SK-N-SH (cell line): ENCODE results near the gene OR2T8. TPM values are rescaled to one million over a fixed set of nuclear protein-coding genes. Genes with fewer than 3 reads are reported as not detected.

Experiments used
- CTCF ChIA-PET: fragments of 300-600, 350-600 bp; formaldehyde crosslinking; extraction: SDS; loops from one replicate; lab custom pipeline; 2021; lab: Yijun Ruan, JAX
- POLR2A ChIA-PET: fragments of 350-600 bp; sonication (Branson Sonifier 250); formaldehyde crosslinking; extraction: SDS; loops from one replicate; lab custom pipeline; 2020; ENCODE audit warnings: antibody characterized with exemption, inconsistent platforms; lab: Yijun Ruan, JAX
- DNase-seq: peaks from one replicate; pipeline ENCODE4 v3.0.0; 2012
- H2AFZ ChIP-seq: fragments of 200-600 bp; sonication (generic); 2 replicates; pipeline ENCODE4 v1.8.1; 2016; ENCODE audit warnings: antibody characterized with exemption, mild to moderate bottlenecking, low read depth
- H3F3A ChIP-seq: fragments of 200-600 bp; sonication (generic); replicated peaks from 2 replicates; pipeline ENCODE3; 2016; ENCODE audit warnings: antibody characterized with exemption, mild to moderate bottlenecking; ENCODE audit not compliant: insufficient read depth
- H3K27ac ChIP-seq, 2 experiments: fragments of 200-500 bp in 1 of 2; fragments of 200-600 bp in 1 of 2; sonication (Bioruptor generic) in 1 of 2; sonication (generic), shearing (Covaris generic) in 1 of 2; 2 replicates each; pipeline versions ENCODE4 v1.5.1 to v1.6.1; 2014 to 2016; ENCODE audit warnings: low read depth in 2 of 2, inconsistent platforms in 1 of 2, low read length in 1 of 2, mild to moderate bottlenecking in 1 of 2, mixed read lengths in 1 of 2
- H3K27me3 ChIP-seq: fragments of 200-600 bp; sonication (generic), shearing (Covaris generic); 2 replicates; pipeline ENCODE4 v1.6.1; 2016; ENCODE audit warnings: mixed run types; ENCODE audit not compliant: insufficient read depth
- H3K36me3 ChIP-seq, 2 experiments: fragments of 200-500 bp in 1 of 2; fragments of 200-600 bp in 1 of 2; sonication (Bioruptor generic) in 1 of 2; sonication (generic) in 1 of 2; replicated peaks in 1 of 2; 2 replicates each; pipeline versions ENCODE3 to v1.5.1; 2014 to 2016; ENCODE audit warnings: low read length in 1 of 2, mild to moderate bottlenecking in 1 of 2; ENCODE audit not compliant: insufficient read depth in 2 of 2, control insufficient read depth in 1 of 2
- H3K4me1 ChIP-seq, 2 experiments: fragments of 200-500 bp in 1 of 2; fragments of 200-600 bp in 1 of 2; sonication (Bioruptor generic) in 1 of 2; sonication (generic), shearing (Covaris generic) in 1 of 2; 2 replicates each; pipeline versions ENCODE4 v1.5.1 to v1.6.1; 2014 to 2016; ENCODE audit warnings: low read depth in 1 of 2, low read length in 1 of 2, mixed run types in 1 of 2; ENCODE audit not compliant: insufficient read depth in 2 of 2, control insufficient read depth in 1 of 2
- H3K4me2 ChIP-seq: fragments of 200-600 bp; sonication (generic), shearing (Covaris generic); 2 replicates; pipeline ENCODE4 v1.6.1; 2017; ENCODE audit warnings: mixed run types
- H3K4me3 ChIP-seq, 2 experiments: fragments of 200-500 bp in 1 of 2; fragments of 200-600 bp in 1 of 2; sonication (Bioruptor generic) in 1 of 2; sonication (generic), shearing (Covaris generic) in 1 of 2; 2 replicates each; pipeline versions ENCODE4 v1.5.1 to v1.8.1; 2014 to 2016; ENCODE audit warnings: low read depth in 2 of 2, inconsistent platforms in 1 of 2, low read length in 1 of 2, mild to moderate bottlenecking in 1 of 2, mixed read lengths in 1 of 2, moderate library complexity in 1 of 2
- H3K79me2 ChIP-seq: fragments of 200-600 bp; sonication (generic); 2 replicates; pipeline ENCODE4 v1.8.1; 2017; ENCODE audit warnings: mild to moderate bottlenecking; ENCODE audit not compliant: insufficient read depth
- H3K9ac ChIP-seq: fragments of 200-600 bp; sonication (generic); 2 replicates; pipeline ENCODE4 v1.6.1; 2017; ENCODE audit warnings: mixed run types
- H3K9me2 ChIP-seq: fragments of 200-600 bp; sonication (generic); 2 replicates; pipeline ENCODE4 v1.6.1; 2017; ENCODE audit warnings: mixed run types
- H3K9me3 ChIP-seq: fragments of 200-600 bp; sonication (generic); 2 replicates; pipeline ENCODE4 v1.6.1; 2017; ENCODE audit warnings: mixed run types, mild to moderate bottlenecking, moderate library complexity
- H4K20me1 ChIP-seq: fragments of 200-600 bp; sonication (generic); 2 replicates; pipeline ENCODE4 v1.6.1; 2017; ENCODE audit warnings: mild to moderate bottlenecking, mixed run types; ENCODE audit not compliant: insufficient read depth
- GABPA ChIP-seq: IDR thresholded peaks from 2 replicates; pipeline ENCODE4 v1.4.0; 2012; ENCODE audit warnings: low read depth, mild to moderate bottlenecking
- GATA2 ChIP-seq: sonication (generic); formaldehyde crosslinking; IDR thresholded peaks from 2 replicates; pipeline ENCODE4 v1.5.0; 2020; ENCODE audit warnings: mild to moderate bottlenecking, missing genetic modification reagents
- NFIC ChIP-seq: IDR thresholded peaks from 2 replicates; pipeline ENCODE4 v1.4.0; 2012; ENCODE audit warnings: borderline replicate concordance
- NRF1 ChIP-seq: IDR thresholded peaks from 2 replicates; pipeline ENCODE4 v1.6.1; 2012; ENCODE audit warnings: low read depth, mild to moderate bottlenecking, low read length
- RCOR1 ChIP-seq: fragments of 150-350 bp; IDR thresholded peaks from 2 replicates; pipeline ENCODE4 v1.6.1; 2017; ENCODE audit warnings: antibody characterized with exemption, low read length
- RXRA ChIP-seq: IDR thresholded peaks from 2 replicates; pipeline ENCODE4 v1.4.0; 2012; ENCODE audit warnings: low read depth, mild to moderate bottlenecking, borderline replicate concordance
- SMC3 ChIP-seq: IDR thresholded peaks from 2 replicates; pipeline ENCODE4 v1.6.1; 2012; ENCODE audit warnings: low read depth, low read length, improper control_type of control experiment
- WGBS: methylation state at CpG from one replicate; pipeline ENCODE4 v1.1.6; 2017; ENCODE audit warnings: low lambda C conversion rate; 5-methylcytosine and 5-hydroxymethylcytosine counted together
- polyA plus RNA-seq, 3 experiments: library from polyadenylated mRNA; depleted of rRNA; stranded (reverse); fragments of >200 nt; gene quantifications; 2 replicates each; pipeline ENCODE4 v1.2.3, GENCODE V29; 2012
- TF ChIP-seq, protein P1 (sequence below): IDR thresholded peaks from 2 replicates; pipeline ENCODE4 v1.4.0; 2012; ENCODE audit warnings: low read depth, borderline replicate concordance
- TF ChIP-seq, protein P2 (sequence below): IDR thresholded peaks from 2 replicates; pipeline ENCODE4 v1.4.0; 2012; ENCODE audit warnings: low read depth
- TF ChIP-seq, protein P3 (sequence below): fragments of 150-350 bp; IDR thresholded peaks from 2 replicates; pipeline ENCODE4 v1.6.1; 2017; ENCODE audit warnings: antibody characterized with exemption, low read length, low read depth, borderline replicate concordance
- TF ChIP-seq, protein P4 (sequence below): IDR thresholded peaks from 2 replicates; pipeline ENCODE4 v1.6.1; 2012; ENCODE audit warnings: mild to moderate bottlenecking, low read depth, low read length, moderate library complexity

The OR2T8 gene
- polyA plus RNA-seq, 1 of the 3 experiments (the other 2 are of a cell fraction): not detected

DNA sequence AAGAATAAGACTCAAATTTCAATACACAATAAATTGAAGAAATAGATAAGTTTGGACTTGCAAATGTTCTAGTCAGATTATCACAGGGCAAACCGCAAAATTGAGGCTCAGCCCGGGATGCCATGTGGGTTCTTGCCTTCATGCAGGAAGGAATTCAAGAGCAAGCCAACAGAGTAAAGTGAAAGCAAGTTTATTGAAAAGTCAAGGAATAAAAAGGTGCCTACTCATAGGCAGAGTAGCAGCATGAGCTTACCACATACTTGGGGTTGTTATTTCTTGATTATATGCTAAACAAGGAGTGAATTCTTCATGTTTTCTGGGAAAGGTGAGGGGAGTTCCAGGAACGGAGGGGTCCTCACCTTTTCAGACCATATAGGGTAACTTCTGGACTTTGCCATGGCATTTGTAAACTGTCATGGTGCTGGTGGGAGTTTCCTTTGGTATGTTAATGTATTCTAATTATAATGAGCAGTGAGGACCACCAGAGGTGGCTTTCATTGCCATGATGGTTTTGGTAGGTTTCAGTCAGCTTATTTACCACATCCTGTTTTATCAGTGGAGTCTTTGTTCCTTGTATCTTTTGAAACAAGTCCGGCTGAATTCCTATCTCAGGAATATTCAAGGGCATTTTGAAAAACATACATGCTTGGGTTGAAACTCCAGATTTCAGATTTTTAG is 43.0 kb downstream of the OR2T8 start (continued):
- TF ChIP-seq NRF1: no peak
- TF ChIP-seq, protein P1, sequence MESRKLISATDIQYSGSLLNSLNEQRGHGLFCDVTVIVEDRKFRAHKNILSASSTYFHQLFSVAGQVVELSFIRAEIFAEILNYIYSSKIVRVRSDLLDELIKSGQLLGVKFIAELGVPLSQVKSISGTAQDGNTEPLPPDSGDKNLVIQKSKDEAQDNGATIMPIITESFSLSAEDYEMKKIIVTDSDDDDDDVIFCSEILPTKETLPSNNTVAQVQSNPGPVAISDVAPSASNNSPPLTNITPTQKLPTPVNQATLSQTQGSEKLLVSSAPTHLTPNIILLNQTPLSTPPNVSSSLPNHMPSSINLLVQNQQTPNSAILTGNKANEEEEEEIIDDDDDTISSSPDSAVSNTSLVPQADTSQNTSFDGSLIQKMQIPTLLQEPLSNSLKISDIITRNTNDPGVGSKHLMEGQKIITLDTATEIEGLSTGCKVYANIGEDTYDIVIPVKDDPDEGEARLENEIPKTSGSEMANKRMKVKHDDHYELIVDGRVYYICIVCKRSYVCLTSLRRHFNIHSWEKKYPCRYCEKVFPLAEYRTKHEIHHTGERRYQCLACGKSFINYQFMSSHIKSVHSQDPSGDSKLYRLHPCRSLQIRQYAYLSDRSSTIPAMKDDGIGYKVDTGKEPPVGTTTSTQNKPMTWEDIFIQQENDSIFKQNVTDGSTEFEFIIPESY: no peak
- no peak for TF ChIP-seq RXRA

DNA sequence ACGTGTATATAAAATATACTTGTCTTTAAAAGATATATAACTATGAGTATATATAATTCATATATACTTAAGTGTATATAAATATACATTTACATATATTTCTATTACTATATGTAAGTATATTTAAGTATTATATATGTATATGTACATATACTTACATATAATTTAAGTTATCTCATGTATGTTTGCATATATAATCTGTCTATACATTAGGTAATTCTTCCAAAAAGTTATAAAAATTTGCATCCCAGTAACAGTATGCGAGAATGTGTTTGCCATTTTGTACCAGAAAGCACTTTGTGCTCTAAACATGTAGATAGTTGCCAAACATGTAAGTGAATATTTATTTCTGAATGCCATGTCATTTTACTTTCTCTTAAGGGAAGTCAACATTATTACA is 44.9 kb downstream of the OR2T8 start, which contains the start of gene OR2AK2:
OR2AK2 (plus strand) TSS at position 301 of the 400 bp plus-strand sequence. CDS start 144 bp downstream, outside the sequence.
- Histone ChIP-seq H3K9me2 (no peaks in the 10 kb centered on the region), H3K36me3 (no peaks in the 10 kb centered on the region), H3K9me3 (no peaks in the 10 kb centered on the region), H4K20me1 (no peaks in the 10 kb centered on the region), H3K4me2 (no peak within 1 kb of the TSS), H3K27me3 (no peaks in the 10 kb centered on the region), H3K4me1 (no peaks in the 10 kb centered on the region), H3K9ac (no peak within 1 kb of the TSS), H3F3A (no peaks in the 10 kb centered on the region), H3K27ac (no peak within 1 kb of the TSS), H3K79me2 (no peaks in the 10 kb centered on the region), H3K4me3 (no peak within 1 kb of the TSS), H2AFZ (no peak within 1 kb of the TSS)
- POLR2A ChIA-PET: no interaction called here
- no peak for DNase-seq
- WGBS: 3% methylated on average over 2 of the region's 2 CpGs
- TF ChIP-seq SMC3: no peak
- no peak for TF ChIP-seq RCOR1
- TF ChIP-seq, protein P1: no peak
- TF ChIP-seq, protein P2, sequence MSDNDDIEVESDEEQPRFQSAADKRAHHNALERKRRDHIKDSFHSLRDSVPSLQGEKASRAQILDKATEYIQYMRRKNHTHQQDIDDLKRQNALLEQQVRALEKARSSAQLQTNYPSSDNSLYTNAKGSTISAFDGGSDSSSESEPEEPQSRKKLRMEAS: no peak
- TF ChIP-seq NRF1: no peak
- TF ChIP-seq, protein P3, sequence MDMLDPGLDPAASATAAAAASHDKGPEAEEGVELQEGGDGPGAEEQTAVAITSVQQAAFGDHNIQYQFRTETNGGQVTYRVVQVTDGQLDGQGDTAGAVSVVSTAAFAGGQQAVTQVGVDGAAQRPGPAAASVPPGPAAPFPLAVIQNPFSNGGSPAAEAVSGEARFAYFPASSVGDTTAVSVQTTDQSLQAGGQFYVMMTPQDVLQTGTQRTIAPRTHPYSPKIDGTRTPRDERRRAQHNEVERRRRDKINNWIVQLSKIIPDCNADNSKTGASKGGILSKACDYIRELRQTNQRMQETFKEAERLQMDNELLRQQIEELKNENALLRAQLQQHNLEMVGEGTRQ: no peak
- TF ChIP-seq NFIC: no peak
- TF ChIP-seq RXRA: no peak
- no peak for TF ChIP-seq GATA2 (CRISPR knock-in tag)
- no peak for TF ChIP-seq GABPA
- TF ChIP-seq, protein P4, sequence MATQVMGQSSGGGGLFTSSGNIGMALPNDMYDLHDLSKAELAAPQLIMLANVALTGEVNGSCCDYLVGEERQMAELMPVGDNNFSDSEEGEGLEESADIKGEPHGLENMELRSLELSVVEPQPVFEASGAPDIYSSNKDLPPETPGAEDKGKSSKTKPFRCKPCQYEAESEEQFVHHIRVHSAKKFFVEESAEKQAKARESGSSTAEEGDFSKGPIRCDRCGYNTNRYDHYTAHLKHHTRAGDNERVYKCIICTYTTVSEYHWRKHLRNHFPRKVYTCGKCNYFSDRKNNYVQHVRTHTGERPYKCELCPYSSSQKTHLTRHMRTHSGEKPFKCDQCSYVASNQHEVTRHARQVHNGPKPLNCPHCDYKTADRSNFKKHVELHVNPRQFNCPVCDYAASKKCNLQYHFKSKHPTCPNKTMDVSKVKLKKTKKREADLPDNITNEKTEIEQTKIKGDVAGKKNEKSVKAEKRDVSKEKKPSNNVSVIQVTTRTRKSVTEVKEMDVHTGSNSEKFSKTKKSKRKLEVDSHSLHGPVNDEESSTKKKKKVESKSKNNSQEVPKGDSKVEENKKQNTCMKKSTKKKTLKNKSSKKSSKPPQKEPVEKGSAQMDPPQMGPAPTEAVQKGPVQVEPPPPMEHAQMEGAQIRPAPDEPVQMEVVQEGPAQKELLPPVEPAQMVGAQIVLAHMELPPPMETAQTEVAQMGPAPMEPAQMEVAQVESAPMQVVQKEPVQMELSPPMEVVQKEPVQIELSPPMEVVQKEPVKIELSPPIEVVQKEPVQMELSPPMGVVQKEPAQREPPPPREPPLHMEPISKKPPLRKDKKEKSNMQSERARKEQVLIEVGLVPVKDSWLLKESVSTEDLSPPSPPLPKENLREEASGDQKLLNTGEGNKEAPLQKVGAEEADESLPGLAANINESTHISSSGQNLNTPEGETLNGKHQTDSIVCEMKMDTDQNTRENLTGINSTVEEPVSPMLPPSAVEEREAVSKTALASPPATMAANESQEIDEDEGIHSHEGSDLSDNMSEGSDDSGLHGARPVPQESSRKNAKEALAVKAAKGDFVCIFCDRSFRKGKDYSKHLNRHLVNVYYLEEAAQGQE: no peak
- CTCF ChIA-PET: no interaction called here
